Measurements from ENCODE around the gene BEND6. TPM values are rescaled to one million over a fixed set of nuclear protein-coding genes. Genes with fewer than 3 reads are reported as not detected.
"Not testable (repeated sequence)": the region's sequence is repeated elsewhere in the genome, so short reads cannot be mapped to it uniquely, and the experiment has no call there.

BEND6 gene
- total RNA-seq, 2 donors from 2014 or later: 9.8 to 18.5 TPM

GRCh38 chr6:57017841-57018240, 62.9 kb downstream of the BEND6 start:
- no peak for DNase-seq (ENCODE audit: low spot score)
- intact Hi-C loops (cut with DNase I): no loop called here

GRCh38 chr6:57019434-57019833, 64.5 kb downstream of the BEND6 start:
- DNase-seq (ENCODE audit: low spot score): no peak
- intact Hi-C loops (cut with DNase I): no loop called here

- DNase-seq (ENCODE audit: low spot score): no peak
- intact Hi-C loops (cut with DNase I): loop anchor here (10.0 kb wide), 1 partner anchor 116 kb away; no protein-coding TSS in a partner anchor
Observed at GRCh38 chr6:57021086-57021720, 66.3 kb downstream of the BEND6 start.

GRCh38 chr6:57024321-57024720, 69.4 kb downstream of the BEND6 start:
- no peak for DNase-seq (ENCODE audit: low spot score)
- intact Hi-C loops (cut with DNase I): loop anchor here (10.0 kb wide), 1 partner anchor 120 kb away; no protein-coding TSS in a partner anchor

- intact Hi-C loops (cut with DNase I): loop anchor here (10.0 kb wide), 1 partner anchor 120 kb away; no protein-coding TSS in a partner anchor
- DNase-seq (ENCODE audit: low spot score): no peak
Observed at GRCh38 chr6:57024775-57025174, 69.9 kb downstream of the BEND6 start.

- intact Hi-C loops (cut with DNase I): loop anchor here (10.0 kb wide), 1 partner anchor 121 kb away; no protein-coding TSS in a partner anchor
- no peak for DNase-seq (ENCODE audit: low spot score)
Observed at GRCh38 chr6:57026001-57026400, 71.1 kb downstream of the BEND6 start.

GRCh38 chr6:57027301-57027700, 72.4 kb downstream of the BEND6 start:
- DNase-seq (ENCODE audit: low spot score): no peak
- intact Hi-C loops (cut with DNase I): loop anchor here (10.0 kb wide), 1 partner anchor 122 kb away; no protein-coding TSS in a partner anchor

GRCh38 chr6:57029213-57029612, 74.3 kb downstream of the BEND6 start:
- no peak for DNase-seq (ENCODE audit: low spot score)
- intact Hi-C loops (cut with DNase I): loop anchor here (10.0 kb wide), 1 partner anchor 124 kb away; no protein-coding TSS in a partner anchor

GRCh38 chr6:57033228-57033627, 78.3 kb downstream of the BEND6 start:
- no peak for DNase-seq (ENCODE audit: low spot score)
- intact Hi-C loops (cut with DNase I): no loop called here

- no peak for DNase-seq (ENCODE audit: low spot score)
- intact Hi-C loops (cut with DNase I): no loop called here
Observed at GRCh38 chr6:57035549-57035948, 80.6 kb downstream of the BEND6 start.

- DNase-seq (ENCODE audit: low spot score): no peak
- intact Hi-C loops (cut with DNase I): no loop called here
Observed at GRCh38 chr6:57038906-57039305, 84.0 kb downstream of the BEND6 start.

- DNase-seq (ENCODE audit: low spot score): no peak
- intact Hi-C loops (cut with DNase I): no loop called here
Observed at GRCh38 chr6:57040011-57040410, 85.1 kb downstream of the BEND6 start.

- intact Hi-C loops (cut with DNase I): not testable (repeated sequence)
Observed at GRCh38 chr6:57044061-57044460, 89.2 kb downstream of the BEND6 start.

GRCh38 chr6:57044568-57044967, 89.7 kb downstream of the BEND6 start:
- DNase-seq (ENCODE audit: low spot score): no peak

More at GRCh38 chr6:57044061-57044460, 89.2 kb downstream of the BEND6 start:
- DNase-seq (ENCODE audit: low spot score): not testable (repeated sequence)

GRCh38 chr6:57046332-57047256, 91.7 kb downstream of the BEND6 start, which contains the start of gene KIAA1586:
TSS of gene KIAA1586 (plus strand) at chr6:57046693. CDS start at chr6:57046756, 63 bp downstream.
- peak; percentile 96 for DNase-seq (ENCODE audit: low spot score)
- intact Hi-C loops (cut with DNase I): not testable (repeated sequence)

More at GRCh38 chr6:57044568-57044967, 89.7 kb downstream of the BEND6 start:
- intact Hi-C loops (cut with DNase I): no loop called here

- DNase-seq (ENCODE audit: low spot score); intact Hi-C loops (cut with DNase I): not testable (repeated sequence)
Observed at GRCh38 chr6:57047257-57047585, 92.3 kb downstream of the BEND6 start.

GRCh38 chr6:57047859-57048258, 93.0 kb downstream of the BEND6 start:
- DNase-seq (ENCODE audit: low spot score); intact Hi-C loops (cut with DNase I): not testable (repeated sequence)

- no peak for DNase-seq (ENCODE audit: low spot score)
- intact Hi-C loops (cut with DNase I): no loop called here
Observed at GRCh38 chr6:57048577-57048976, 93.7 kb downstream of the BEND6 start.

- intact Hi-C loops (cut with DNase I): no loop called here
- DNase-seq (ENCODE audit: low spot score): no peak
Observed at GRCh38 chr6:57063847-57064246, 108.9 kb downstream of the BEND6 start.

- intact Hi-C loops (cut with DNase I): no loop called here
- no peak for DNase-seq (ENCODE audit: low spot score)
Observed at GRCh38 chr6:57064809-57065208, 109.9 kb downstream of the BEND6 start.
